Breast epithelium (tissue), 3 donors: ENCODE data around the gene MTREX.

Source experiments
- POLR2AphosphoS5 ChIP-seq, 3 donors: sonication (generic); formaldehyde crosslinking; IDR thresholded peaks; one replicate each; pipeline ENCODE4 v1.6.1; 2017; ENCODE audit warnings: antibody characterized with exemption in 3 of 3
- TF ChIP-seq, protein P1 (sequence below), 3 donors: fragments of 450-650 bp; IDR thresholded peaks; one replicate each; pipeline ENCODE4 v1.5.1; 2016 to 2017; ENCODE audit warnings: antibody characterized with exemption in 3 of 3, mild to moderate bottlenecking in 3 of 3, moderate library complexity in 3 of 3

DNA sequence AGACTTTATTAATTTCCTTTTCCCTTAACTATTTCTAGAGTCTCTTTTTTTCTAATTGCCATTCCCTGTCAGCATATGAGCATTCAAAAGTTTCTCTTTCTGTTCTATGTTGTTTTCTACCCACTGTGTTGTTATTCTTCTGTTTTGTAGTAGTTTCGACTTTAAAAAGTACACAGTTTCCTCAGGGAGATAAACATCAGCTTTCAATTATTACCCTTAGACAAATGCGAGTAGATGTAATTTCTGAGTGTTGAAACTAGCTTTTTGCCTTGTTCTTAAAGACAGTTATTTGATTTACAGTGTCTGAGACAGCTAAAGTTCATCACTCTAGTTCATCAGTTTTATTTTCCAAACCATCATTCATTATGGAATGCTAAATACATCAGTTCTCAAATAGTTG lies 19.5 kb downstream of the MTREX start:
- no peak for TF ChIP-seq POLR2AphosphoS5 (IDR thresholded peaks at IDR 0.05)
- TF ChIP-seq, protein P1, sequence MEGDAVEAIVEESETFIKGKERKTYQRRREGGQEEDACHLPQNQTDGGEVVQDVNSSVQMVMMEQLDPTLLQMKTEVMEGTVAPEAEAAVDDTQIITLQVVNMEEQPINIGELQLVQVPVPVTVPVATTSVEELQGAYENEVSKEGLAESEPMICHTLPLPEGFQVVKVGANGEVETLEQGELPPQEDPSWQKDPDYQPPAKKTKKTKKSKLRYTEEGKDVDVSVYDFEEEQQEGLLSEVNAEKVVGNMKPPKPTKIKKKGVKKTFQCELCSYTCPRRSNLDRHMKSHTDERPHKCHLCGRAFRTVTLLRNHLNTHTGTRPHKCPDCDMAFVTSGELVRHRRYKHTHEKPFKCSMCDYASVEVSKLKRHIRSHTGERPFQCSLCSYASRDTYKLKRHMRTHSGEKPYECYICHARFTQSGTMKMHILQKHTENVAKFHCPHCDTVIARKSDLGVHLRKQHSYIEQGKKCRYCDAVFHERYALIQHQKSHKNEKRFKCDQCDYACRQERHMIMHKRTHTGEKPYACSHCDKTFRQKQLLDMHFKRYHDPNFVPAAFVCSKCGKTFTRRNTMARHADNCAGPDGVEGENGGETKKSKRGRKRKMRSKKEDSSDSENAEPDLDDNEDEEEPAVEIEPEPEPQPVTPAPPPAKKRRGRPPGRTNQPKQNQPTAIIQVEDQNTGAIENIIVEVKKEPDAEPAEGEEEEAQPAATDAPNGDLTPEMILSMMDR (IDR thresholded peaks at IDR 0.05): no peak
